Activated T-helper 1 cell treated with anti-CD3 and anti-CD28 coated beads, Interleukin-12 subunit alpha, Interleukin-12 subunit beta, Interleukin-2, Interleukin-4 antibody, amounts not matched to agents 30 ng/mL and 10 ng/mL and 1 ng/mL, durations not matched to agents 14 hours and 24 hours and 36 hours (primary cell): ENCODE data around the gene SPP1. TPM values are rescaled to one million over a fixed set of nuclear protein-coding genes. Genes with fewer than 3 reads are reported as not detected.

Source experiments
- DNase-seq: peaks from one replicate; pipeline ENCODE4 v3.0.0; 2021; ENCODE audit warnings: low spot score
- H3K27ac Mint-ChIP-seq: one replicate; pipeline ENCODE4 v1.8.0; 2021; ENCODE audit warnings: mild to moderate bottlenecking, mixed read lengths
- H3K27me3 Mint-ChIP-seq: one replicate; pipeline ENCODE4 v1.8.0; 2022; ENCODE audit warnings: mild to moderate bottlenecking, moderate library complexity, mixed read lengths; ENCODE audit not compliant: insufficient read depth
- H3K36me3 Mint-ChIP-seq: one replicate; pipeline ENCODE4 v1.8.0; 2021; ENCODE audit warnings: low read depth, mixed read lengths
- H3K4me1 Mint-ChIP-seq: one replicate; pipeline ENCODE4 v1.8.0; 2021; ENCODE audit warnings: low read depth, mixed read lengths
- H3K4me3 Mint-ChIP-seq: one replicate; pipeline ENCODE4 v1.8.0; 2021; ENCODE audit warnings: mild to moderate bottlenecking, moderate library complexity, mixed read lengths
- H3K9me3 Mint-ChIP-seq: one replicate; pipeline ENCODE4 v1.8.0; 2021; ENCODE audit warnings: mixed read lengths
- intact Hi-C: fragments of 100-400 bp; cut with micrococcal nuclease; formaldehyde crosslinking; loops from one replicate; pipeline ENCODE4 v1.15.1; 2024
- total RNA-seq: library from RNA; stranded (reverse); gene quantifications from 2 replicates; pipeline ENCODE4 v1.2.3, GENCODE V29; 2022

The SPP1 gene
- total RNA-seq, 1 donor from 2014 or later, result 1.0 TPM

- intact Hi-C loops, result no loop called here
- no peaks in the 10 kb centered on the region for H3K4me1 Mint-ChIP-seq
Measured at GRCh38 chr4:87941537-87942392, 33.7 kb upstream of the SPP1 start.

GRCh38 chr4:87943660-87944149 lies 31.8 kb upstream of the SPP1 start:
- DNase-seq, result no peak
- Mint-ChIP-seq H3K27ac (no peak overlapping the region), H3K4me1 (no peaks in the 10 kb centered on the region), H3K36me3 (no peaks in the 10 kb centered on the region), H3K4me3 (no peak overlapping the region), H3K27me3 (peaks cover 8% of the 10 kb centered on the region), H3K9me3 (no peaks in the 10 kb centered on the region)
- intact Hi-C loops, result no loop called here

More at GRCh38 chr4:87941537-87942392, 33.7 kb upstream of the SPP1 start:
- Mint-ChIP-seq H3K9me3 (no peaks in the 10 kb centered on the region), H3K27me3 (peaks cover 7% of the 10 kb centered on the region), H3K4me3 (no peak overlapping the region), H3K27ac (no peak overlapping the region), H3K36me3 (no peaks in the 10 kb centered on the region)
- DNase-seq, result no peak

DNA sequence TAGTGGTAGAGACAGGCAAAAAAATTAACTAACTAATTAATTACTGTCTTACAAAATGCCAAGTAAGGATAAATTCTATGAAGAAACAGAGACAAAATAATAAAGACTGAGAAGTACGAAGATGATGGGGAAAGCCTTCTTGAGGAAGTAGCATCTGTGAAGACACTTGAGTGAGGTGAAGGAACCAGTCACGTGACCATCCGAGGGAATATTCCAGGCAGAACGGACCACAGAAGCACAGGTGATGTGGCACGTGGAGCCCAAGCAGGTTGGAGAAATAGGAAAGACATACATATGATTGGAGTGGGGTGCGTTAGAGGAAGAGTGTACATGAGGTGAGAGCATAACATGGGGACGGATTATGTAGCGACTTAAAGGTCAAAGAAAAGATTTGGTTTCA lies 30.5 kb upstream of the SPP1 start:
- H3K4me1 Mint-ChIP-seq, result no peaks in the 10 kb centered on the region
- DNase-seq, result no peak
- H3K27me3 Mint-ChIP-seq, result peaks cover 9% of the 10 kb centered on the region
- intact Hi-C loops, result no loop called here
- H3K9me3 Mint-ChIP-seq, result no peaks in the 10 kb centered on the region
- no peaks in the 10 kb centered on the region for H3K36me3 Mint-ChIP-seq
- H3K4me3 Mint-ChIP-seq, result no peak overlapping the region
- H3K27ac Mint-ChIP-seq, result no peak overlapping the region

GRCh38 chr4:87946766-87947165 lies 28.7 kb upstream of the SPP1 start:
- Mint-ChIP-seq H3K27me3 (peaks cover 8% of the 10 kb centered on the region), H3K9me3 (no peaks in the 10 kb centered on the region), H3K4me3 (no peak overlapping the region), H3K27ac (no peak overlapping the region), H3K4me1 (no peaks in the 10 kb centered on the region), H3K36me3 (no peaks in the 10 kb centered on the region)
- intact Hi-C loops, result no loop called here
- DNase-seq, result no peak

DNA sequence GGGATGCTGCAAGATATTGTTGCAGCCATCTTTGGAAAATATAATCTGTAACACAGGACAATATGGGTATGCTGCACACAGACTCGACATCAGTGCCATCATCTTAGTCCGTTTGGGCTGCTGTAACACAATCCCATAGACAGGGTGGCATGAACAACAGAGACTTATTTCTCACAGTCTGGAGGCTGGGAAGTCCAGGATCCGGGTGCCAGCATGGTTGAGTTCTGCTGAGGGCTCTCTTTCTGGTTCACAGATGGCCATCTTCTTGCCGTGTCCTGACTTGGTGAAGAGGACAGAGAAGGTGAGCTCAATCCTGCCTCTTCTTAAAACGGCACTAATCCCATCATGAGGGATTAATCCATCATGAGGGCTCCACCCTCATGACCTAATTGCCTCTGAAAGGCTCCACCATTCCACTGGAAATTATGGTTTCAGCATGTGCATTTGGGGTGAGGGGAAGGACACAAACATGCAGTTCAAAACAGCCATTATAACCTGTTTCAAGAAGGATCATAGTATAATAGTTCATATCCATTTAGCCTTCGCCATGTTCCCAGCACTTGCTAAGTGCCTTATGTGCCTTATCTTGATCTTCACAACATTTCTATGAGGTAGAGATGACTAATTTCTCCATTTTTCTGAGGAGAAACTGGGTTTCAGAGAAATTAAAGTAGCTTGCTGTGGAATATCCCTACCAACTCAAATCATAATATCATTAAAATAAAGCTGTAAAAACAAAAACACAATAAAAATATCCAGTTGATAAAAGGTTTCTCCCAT lies 27.9 kb upstream of the SPP1 start:
- Mint-ChIP-seq H3K4me1 (no peaks in the 10 kb centered on the region), H3K27me3 (peaks cover 9% of the 10 kb centered on the region), H3K4me3 (no peak overlapping the region), H3K27ac (no peak overlapping the region), H3K9me3 (no peaks in the 10 kb centered on the region), H3K36me3 (no peaks in the 10 kb centered on the region)
- intact Hi-C loops, result no loop called here
- no peak for DNase-seq

DNA sequence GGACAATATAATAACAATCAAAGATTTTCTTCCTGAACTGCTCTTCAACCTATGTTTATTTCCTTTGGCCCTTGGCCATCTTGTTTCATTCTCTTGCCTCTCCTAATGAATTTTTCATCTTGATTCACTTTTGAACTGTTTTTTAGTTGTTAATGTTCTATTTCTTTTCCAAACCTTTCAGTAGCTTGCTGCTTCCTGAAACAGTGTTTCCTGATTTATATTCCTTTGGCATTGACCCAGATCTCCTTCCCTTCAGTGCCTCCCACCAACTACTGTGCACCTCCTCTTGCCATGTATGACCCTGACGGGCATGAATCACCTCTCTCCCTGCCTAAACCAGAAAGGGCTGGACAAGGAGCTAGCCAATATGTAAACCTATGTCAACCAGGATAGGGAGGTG lies 25.6 kb upstream of the SPP1 start:
- no peak for DNase-seq

DNA sequence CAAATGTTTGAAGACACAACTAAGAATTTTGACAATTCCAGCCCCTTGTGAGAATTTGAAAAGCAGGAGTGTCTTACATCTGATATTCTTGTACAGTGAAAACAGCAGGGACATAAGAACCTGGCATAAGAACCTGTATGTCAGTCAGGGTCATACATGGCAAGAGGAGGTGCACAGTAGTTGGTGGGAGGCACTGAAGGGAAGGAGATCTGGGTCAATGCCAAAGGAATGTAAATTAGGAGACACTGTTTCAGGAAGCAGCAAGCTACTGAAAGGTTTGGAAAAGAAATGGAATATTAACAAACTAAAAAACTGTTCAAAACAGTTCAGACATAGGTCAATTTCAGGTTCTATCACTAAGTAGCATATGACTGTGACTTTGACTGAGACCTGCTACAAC lies 25.0 kb upstream of the SPP1 start:
- intact Hi-C loops, result no loop called here
- no peaks in the 10 kb centered on the region for H3K9me3 Mint-ChIP-seq
- no peak overlapping the region for H3K27ac Mint-ChIP-seq
- H3K36me3 Mint-ChIP-seq, result no peaks in the 10 kb centered on the region
- H3K4me3 Mint-ChIP-seq, result no peak overlapping the region
- no peaks in the 10 kb centered on the region for H3K4me1 Mint-ChIP-seq
- DNase-seq, result no peak
- H3K27me3 Mint-ChIP-seq, result peaks cover 11% of the 10 kb centered on the region

More for the DNA sequence above, 25.6 kb upstream of the SPP1 start:
- Mint-ChIP-seq H3K27me3 (peaks cover 11% of the 10 kb centered on the region), H3K4me1 (no peaks in the 10 kb centered on the region), H3K4me3 (no peak overlapping the region), H3K36me3 (no peaks in the 10 kb centered on the region), H3K27ac (no peak overlapping the region), H3K9me3 (no peaks in the 10 kb centered on the region)
- intact Hi-C loops, result no loop called here

- intact Hi-C loops, result no loop called here
- Mint-ChIP-seq H3K9me3 (no peaks in the 10 kb centered on the region), H3K27me3 (peaks cover 11% of the 10 kb centered on the region), H3K4me3 (no peak overlapping the region), H3K4me1 (no peaks in the 10 kb centered on the region), H3K36me3 (no peaks in the 10 kb centered on the region), H3K27ac (no peak overlapping the region)
- DNase-seq, result no peak
Measured at GRCh38 chr4:87950936-87951511, 24.5 kb upstream of the SPP1 start.

DNA sequence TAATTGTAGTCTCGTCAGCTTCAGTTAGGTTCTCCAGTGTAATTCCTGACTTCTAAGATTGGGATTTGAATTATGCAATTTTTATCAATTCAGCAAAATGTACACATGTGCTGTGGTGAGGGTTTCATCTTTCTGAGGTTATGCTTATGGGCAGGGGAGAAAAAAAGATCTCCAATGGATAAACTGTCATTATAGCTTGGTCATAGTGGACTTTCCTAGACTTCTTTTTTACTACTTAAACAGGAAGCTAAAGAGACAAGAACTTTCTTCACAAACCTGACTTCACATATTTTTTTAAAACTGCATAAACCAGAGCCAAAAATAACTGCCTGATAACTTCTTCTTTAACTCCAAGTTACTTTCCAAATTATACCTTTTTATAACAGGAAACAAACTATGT lies 21.7 kb upstream of the SPP1 start:
- DNase-seq, result no peak
- no peaks in the 10 kb centered on the region for H3K36me3 Mint-ChIP-seq
- H3K9me3 Mint-ChIP-seq, result no peaks in the 10 kb centered on the region
- no peaks in the 10 kb centered on the region for H3K4me1 Mint-ChIP-seq
- H3K27me3 Mint-ChIP-seq, result peaks cover 10% of the 10 kb centered on the region
- H3K27ac Mint-ChIP-seq, result no peak overlapping the region
- intact Hi-C loops, result no loop called here
- H3K4me3 Mint-ChIP-seq, result no peak overlapping the region

DNA sequence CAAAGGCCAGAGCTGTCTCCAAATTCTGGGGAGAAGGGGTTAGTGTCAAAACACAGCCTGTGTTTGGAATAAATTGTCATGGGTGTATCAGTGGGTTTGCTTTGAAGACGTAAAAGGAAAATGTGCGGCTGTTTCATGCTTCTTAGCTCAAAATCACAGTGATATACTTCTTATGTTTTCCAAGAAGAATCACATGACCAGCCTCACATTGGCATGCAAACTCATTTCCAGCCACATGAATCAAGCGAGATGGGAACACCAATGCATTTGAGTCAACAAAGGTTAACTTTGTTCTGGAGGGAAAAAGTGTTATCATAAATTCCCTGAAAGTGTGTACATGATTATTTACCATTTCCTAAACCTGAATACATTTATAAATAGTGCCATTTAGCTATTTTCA lies 19.0 kb upstream of the SPP1 start:
- Mint-ChIP-seq H3K27ac (no peak overlapping the region), H3K4me3 (no peak overlapping the region), H3K4me1 (no peaks in the 10 kb centered on the region), H3K36me3 (no peaks in the 10 kb centered on the region), H3K9me3 (no peaks in the 10 kb centered on the region), H3K27me3 (peaks cover 5% of the 10 kb centered on the region)
- DNase-seq, result no peak
- intact Hi-C loops, result no loop called here

GRCh38 chr4:87957061-87957460 lies 18.5 kb upstream of the SPP1 start:
- Mint-ChIP-seq H3K4me1 (no peaks in the 10 kb centered on the region), H3K36me3 (no peaks in the 10 kb centered on the region), H3K27ac (no peak overlapping the region), H3K27me3 (peaks cover 5% of the 10 kb centered on the region), H3K4me3 (no peak overlapping the region), H3K9me3 (no peaks in the 10 kb centered on the region)
- intact Hi-C loops, result no loop called here
- DNase-seq, result no peak

DNA sequence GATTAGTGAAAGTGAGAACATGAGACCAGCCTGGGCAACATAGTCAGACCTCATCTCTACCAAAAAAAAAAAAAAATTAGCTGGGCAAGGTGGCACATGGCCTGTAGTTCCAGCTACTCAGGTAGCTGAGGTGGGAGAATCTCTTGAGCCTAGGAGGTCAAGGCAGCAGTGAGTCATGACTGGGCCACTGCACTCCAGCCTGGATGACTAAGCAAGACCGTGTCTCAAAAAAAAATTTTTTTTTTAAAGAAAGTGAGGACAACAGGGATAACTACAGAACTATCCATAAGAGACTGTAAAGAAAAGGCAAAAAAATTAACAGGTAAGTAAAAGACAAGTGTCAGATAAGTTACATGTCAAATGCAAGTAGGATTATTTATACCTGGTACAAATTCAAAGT lies 13.5 kb upstream of the SPP1 start:
- intact Hi-C loops, result no loop called here
- Mint-ChIP-seq H3K27ac (no peak overlapping the region), H3K4me3 (no peak overlapping the region), H3K9me3 (no peaks in the 10 kb centered on the region), H3K27me3 (no peaks in the 10 kb centered on the region), H3K36me3 (no peaks in the 10 kb centered on the region), H3K4me1 (no peaks in the 10 kb centered on the region)
- no peak for DNase-seq
